ENCODE measurements around the gene NDE1.

Gene NDE1

DNA sequence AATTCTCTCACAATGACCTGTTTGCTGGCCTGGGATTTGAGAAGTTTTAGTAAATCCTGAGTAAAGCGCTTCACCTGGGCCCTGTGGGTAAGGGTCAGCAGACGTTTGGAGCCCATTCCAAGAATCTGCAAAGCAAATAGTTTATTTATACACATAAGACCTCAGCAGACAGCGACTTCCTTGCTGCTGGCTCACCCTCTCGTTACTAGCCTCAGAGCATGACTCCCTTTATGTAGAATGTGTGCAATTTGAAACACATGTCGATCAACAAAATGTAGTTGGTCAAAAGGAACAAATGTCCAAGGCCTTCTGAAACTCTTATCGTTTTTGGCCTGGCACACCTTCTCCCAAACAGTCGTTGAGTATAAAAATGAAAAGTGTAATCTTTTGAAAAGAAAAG, 38.4 kb upstream of the NDE1 start:
- Histone ChIP-seq H3K9me3 (ENCODE audit: control extremely low read depth in 1 of 5, control insufficient read depth in 4 of 5, insufficient read depth in 2 of 5, low read depth in 1 of 5, low read length in 4 of 5) (no peaks in the 10 kb centered on the region), H3K27me3 (replicated peaks in 2 of 5; ENCODE audit: control insufficient read depth in 4 of 5, insufficient read depth in 5 of 5, low read length in 4 of 5) (no peaks in the 10 kb centered on the region), H3K27ac (ENCODE audit: insufficient read depth in 1 of 2, low read depth in 1 of 2, low read length in 2 of 2, poor library complexity in 1 of 2, severe bottlenecking in 2 of 2) (no peak overlapping the region), H3K4me3 (ENCODE audit: control insufficient read depth in 1 of 7, extremely low read depth in 1 of 7, insufficient read depth in 4 of 7, low read depth in 2 of 7, low read length in 6 of 7) (no peak overlapping the region), H3K36me3 (ENCODE audit: control insufficient read depth in 4 of 4, insufficient read depth in 4 of 4, low read length in 3 of 4) (peaks cover 31 to 91% (median 55%) of the 10 kb centered on the region in 4 experiments), H3K4me1 (ENCODE audit: control extremely low read depth in 1 of 4, control insufficient read depth in 4 of 4, insufficient read depth in 4 of 4, low read length in 3 of 4) (no peaks in the 10 kb centered on the region)
- ChIA-PET CTCF (no interaction called here), POLR2A (no interaction called here)
- WGBS (ENCODE audit: insufficient coverage): 97% methylated on average over 5 of the region's 7 CpGs
- no peak for DNase-seq

DNA sequence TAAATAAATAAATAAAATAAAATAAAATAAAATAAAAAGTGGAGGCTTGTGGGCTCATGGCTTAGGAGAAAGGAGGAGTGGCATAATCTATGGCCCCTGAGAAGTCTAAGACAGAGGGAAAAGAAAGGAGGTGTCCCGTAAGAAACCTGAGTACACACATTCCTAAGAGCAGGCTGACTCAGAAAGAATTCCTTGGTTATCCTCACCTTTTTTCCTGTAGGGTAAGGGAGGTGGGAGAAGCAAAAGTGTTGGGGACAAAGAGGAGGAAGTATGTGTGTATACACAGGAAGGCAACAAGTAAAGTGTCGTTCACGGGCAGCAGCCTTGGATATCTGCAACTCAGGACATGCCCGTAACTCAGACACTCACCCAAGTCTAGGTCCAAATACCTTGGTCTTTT, 36.4 kb upstream of the NDE1 start:
- ChIA-PET CTCF (no interaction called here), POLR2A (no interaction called here)
- DNase-seq: no peak
- no peaks in the 10 kb centered on the region for H3K27me3 ChIP-seq (replicated peaks in 2 of 5; ENCODE audit: control insufficient read depth in 4 of 5, insufficient read depth in 5 of 5, low read length in 4 of 5)
- no CpG with 5 or more reads among the region's 4 CpGs for WGBS (ENCODE audit: insufficient coverage)
- peaks cover 34 to 91% (median 62%) of the 10 kb centered on the region in 4 experiments for H3K36me3 ChIP-seq (ENCODE audit: control insufficient read depth in 4 of 4, insufficient read depth in 4 of 4, low read length in 3 of 4)
- H3K9me3 ChIP-seq (ENCODE audit: control extremely low read depth in 1 of 5, control insufficient read depth in 4 of 5, insufficient read depth in 2 of 5, low read depth in 1 of 5, low read length in 4 of 5): no peaks in the 10 kb centered on the region
- no peak overlapping the region for H3K4me3 ChIP-seq (ENCODE audit: control insufficient read depth in 1 of 7, extremely low read depth in 1 of 7, insufficient read depth in 4 of 7, low read depth in 2 of 7, low read length in 6 of 7)
- H3K27ac ChIP-seq (ENCODE audit: insufficient read depth in 1 of 2, low read depth in 1 of 2, low read length in 2 of 2, poor library complexity in 1 of 2, severe bottlenecking in 2 of 2): no peak overlapping the region
- no peaks in the 10 kb centered on the region for H3K4me1 ChIP-seq (ENCODE audit: control extremely low read depth in 1 of 4, control insufficient read depth in 4 of 4, insufficient read depth in 4 of 4, low read length in 3 of 4)

GRCh38 chr16:15616012-15616411, 34.0 kb upstream of the NDE1 start:
- peaks cover 40 to 91% (median 64%) of the 10 kb centered on the region in 4 experiments for H3K36me3 ChIP-seq (ENCODE audit: control insufficient read depth in 4 of 4, insufficient read depth in 4 of 4, low read length in 3 of 4)
- H3K4me1 ChIP-seq (ENCODE audit: control extremely low read depth in 1 of 4, control insufficient read depth in 4 of 4, insufficient read depth in 4 of 4, low read length in 3 of 4): no peaks in the 10 kb centered on the region
- no peak overlapping the region for H3K27ac ChIP-seq (ENCODE audit: insufficient read depth in 1 of 2, low read depth in 1 of 2, low read length in 2 of 2, poor library complexity in 1 of 2, severe bottlenecking in 2 of 2)

GRCh38 chr16:15616475-15617165, 33.4 kb upstream of the NDE1 start:
- Histone ChIP-seq H3K9me3 (ENCODE audit: control extremely low read depth in 1 of 5, control insufficient read depth in 4 of 5, insufficient read depth in 2 of 5, low read depth in 1 of 5, low read length in 4 of 5) (no peaks in the 10 kb centered on the region), H3K27me3 (replicated peaks in 2 of 5; ENCODE audit: control insufficient read depth in 4 of 5, insufficient read depth in 5 of 5, low read length in 4 of 5) (no peaks in the 10 kb centered on the region), H3K36me3 (ENCODE audit: control insufficient read depth in 4 of 4, insufficient read depth in 4 of 4, low read length in 3 of 4) (peaks cover 41 to 91% (median 63%) of the 10 kb centered on the region in 4 experiments), H3K4me3 (ENCODE audit: control insufficient read depth in 1 of 7, extremely low read depth in 1 of 7, insufficient read depth in 4 of 7, low read depth in 2 of 7, low read length in 6 of 7) (no peak overlapping the region), H3K4me1 (ENCODE audit: control extremely low read depth in 1 of 4, control insufficient read depth in 4 of 4, insufficient read depth in 4 of 4, low read length in 3 of 4) (no peaks in the 10 kb centered on the region), H3K27ac (ENCODE audit: insufficient read depth in 1 of 2, low read depth in 1 of 2, low read length in 2 of 2, poor library complexity in 1 of 2, severe bottlenecking in 2 of 2) (no peak overlapping the region)
- no peak for DNase-seq
- ChIA-PET CTCF (no interaction called here), POLR2A (no interaction called here)
- 90% methylated on average over 10 of the region's 11 CpGs for WGBS (ENCODE audit: insufficient coverage)

More at GRCh38 chr16:15616012-15616411, 34.0 kb upstream of the NDE1 start:
- no peak overlapping the region for H3K4me3 ChIP-seq (ENCODE audit: control insufficient read depth in 1 of 7, extremely low read depth in 1 of 7, insufficient read depth in 4 of 7, low read depth in 2 of 7, low read length in 6 of 7)
- H3K9me3 ChIP-seq (ENCODE audit: control extremely low read depth in 1 of 5, control insufficient read depth in 4 of 5, insufficient read depth in 2 of 5, low read depth in 1 of 5, low read length in 4 of 5): no peaks in the 10 kb centered on the region
- 100% methylated on average over 4 of the region's 4 CpGs for WGBS (ENCODE audit: insufficient coverage)
- DNase-seq: no peak
- H3K27me3 ChIP-seq (replicated peaks in 2 of 5; ENCODE audit: control insufficient read depth in 4 of 5, insufficient read depth in 5 of 5, low read length in 4 of 5): no peaks in the 10 kb centered on the region
- ChIA-PET POLR2A (no interaction called here), CTCF (interaction anchor here (1.6 kb wide), 1 partner anchor 27 kb away, joined by 6 read pairs; the partner anchor contains the start of gene MARF1)

- CTCF ChIA-PET: no interaction called here
- Histone ChIP-seq H3K4me1 (ENCODE audit: control extremely low read depth in 1 of 4, control insufficient read depth in 4 of 4, insufficient read depth in 4 of 4, low read length in 3 of 4) (no peaks in the 10 kb centered on the region), H3K4me3 (ENCODE audit: control insufficient read depth in 1 of 7, extremely low read depth in 1 of 7, insufficient read depth in 4 of 7, low read depth in 2 of 7, low read length in 6 of 7) (no peak overlapping the region), H3K27me3 (replicated peaks in 2 of 5; ENCODE audit: control insufficient read depth in 4 of 5, insufficient read depth in 5 of 5, low read length in 4 of 5) (no peaks in the 10 kb centered on the region), H3K36me3 (ENCODE audit: control insufficient read depth in 4 of 4, insufficient read depth in 4 of 4, low read length in 3 of 4) (peaks cover 37 to 91% (median 60%) of the 10 kb centered on the region in 4 experiments), H3K9me3 (ENCODE audit: control extremely low read depth in 1 of 5, control insufficient read depth in 4 of 5, insufficient read depth in 2 of 5, low read depth in 1 of 5, low read length in 4 of 5) (no peaks in the 10 kb centered on the region), H3K27ac (ENCODE audit: insufficient read depth in 1 of 2, low read depth in 1 of 2, low read length in 2 of 2, poor library complexity in 1 of 2, severe bottlenecking in 2 of 2) (no peak overlapping the region)
- POLR2A ChIA-PET: no interaction called here
- no peak for DNase-seq
- WGBS (ENCODE audit: insufficient coverage): 98% methylated on average over 4 of the region's 4 CpGs
Observed at GRCh38 chr16:15617901-15618300, 32.1 kb upstream of the NDE1 start.

DNA sequence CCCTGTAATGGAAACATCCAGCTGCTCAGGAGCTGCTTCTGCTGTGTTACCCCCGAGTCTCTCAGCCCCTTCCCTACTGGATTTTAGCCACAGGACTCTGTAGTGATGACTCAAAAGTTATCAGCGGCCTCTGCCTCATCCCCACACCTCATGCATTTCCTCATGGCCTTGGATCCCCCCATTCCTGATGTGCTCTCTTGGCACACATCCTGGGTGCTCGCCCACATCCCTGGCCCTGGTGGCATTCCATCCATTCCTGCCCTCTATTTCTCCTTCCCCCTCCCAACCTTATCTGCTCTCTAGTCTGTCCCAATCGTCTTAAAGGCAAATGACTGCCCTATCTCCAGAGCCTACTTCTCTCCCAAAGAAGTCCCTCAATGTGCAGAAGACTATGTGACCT, 31.7 kb upstream of the NDE1 start:
- H3K36me3 ChIP-seq (ENCODE audit: control insufficient read depth in 4 of 4, insufficient read depth in 4 of 4, low read length in 3 of 4): peaks cover 37 to 91% (median 59%) of the 10 kb centered on the region in 4 experiments
- ChIA-PET POLR2A (no interaction called here), CTCF (interaction anchor here (0.8 kb wide), 1 partner anchor 10 kb away, joined by 3 read pairs; no protein-coding TSS in a partner anchor)
- no peaks in the 10 kb centered on the region for H3K9me3 ChIP-seq (ENCODE audit: control extremely low read depth in 1 of 5, control insufficient read depth in 4 of 5, insufficient read depth in 2 of 5, low read depth in 1 of 5, low read length in 4 of 5)
- no peak overlapping the region for H3K4me3 ChIP-seq (ENCODE audit: control insufficient read depth in 1 of 7, extremely low read depth in 1 of 7, insufficient read depth in 4 of 7, low read depth in 2 of 7, low read length in 6 of 7)
- H3K27me3 ChIP-seq (replicated peaks in 2 of 5; ENCODE audit: control insufficient read depth in 4 of 5, insufficient read depth in 5 of 5, low read length in 4 of 5): no peaks in the 10 kb centered on the region
- no peak for DNase-seq
- no peak overlapping the region for H3K27ac ChIP-seq (ENCODE audit: insufficient read depth in 1 of 2, low read depth in 1 of 2, low read length in 2 of 2, poor library complexity in 1 of 2, severe bottlenecking in 2 of 2)
- H3K4me1 ChIP-seq (ENCODE audit: control extremely low read depth in 1 of 4, control insufficient read depth in 4 of 4, insufficient read depth in 4 of 4, low read length in 3 of 4): no peaks in the 10 kb centered on the region
- WGBS (ENCODE audit: insufficient coverage): 97% methylated on average over 4 of the region's 4 CpGs

DNA sequence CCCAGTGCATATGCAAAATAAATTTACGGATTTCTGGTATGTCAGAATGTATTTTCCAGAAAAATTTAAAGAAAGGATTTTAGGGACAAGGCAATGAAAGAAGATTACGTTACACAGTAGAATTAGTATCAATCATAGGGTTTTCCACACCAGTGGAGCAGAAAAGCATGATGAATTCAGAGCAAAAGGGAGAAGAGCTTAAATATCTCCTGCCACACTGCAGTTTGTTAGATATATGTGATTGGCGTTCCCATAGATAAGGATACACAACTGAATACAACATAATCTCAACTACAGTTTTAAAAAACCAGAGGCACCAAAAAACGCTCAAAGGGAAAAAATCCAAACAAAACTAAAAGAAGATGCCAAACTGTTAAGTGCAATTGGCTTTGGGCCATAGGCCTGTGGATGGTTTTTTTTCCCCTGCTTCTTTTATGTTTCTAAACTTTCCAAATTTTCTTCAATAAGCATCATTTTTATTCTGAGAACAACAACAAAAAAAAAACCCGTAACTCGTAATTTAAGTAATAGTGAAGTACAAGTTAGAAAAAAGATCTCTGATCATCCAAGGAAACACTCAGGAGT, 29.3 kb upstream of the NDE1 start:
- ChIA-PET POLR2A (no interaction called here), CTCF (interaction anchor here (1.0 to 1.2 kb wide), 3 partner anchors 8 to 14 kb away, joined by 3 to 4 read pairs (median 3); no protein-coding TSS in a partner anchor)
- DNase-seq: no peak
- Histone ChIP-seq H3K27me3 (replicated peaks in 2 of 5; ENCODE audit: control insufficient read depth in 4 of 5, insufficient read depth in 5 of 5, low read length in 4 of 5) (no peaks in the 10 kb centered on the region), H3K27ac (ENCODE audit: insufficient read depth in 1 of 2, low read depth in 1 of 2, low read length in 2 of 2, poor library complexity in 1 of 2, severe bottlenecking in 2 of 2) (peak overlapping the region in 1 of 2 experiments; percentile 16), H3K36me3 (ENCODE audit: control insufficient read depth in 4 of 4, insufficient read depth in 4 of 4, low read length in 3 of 4) (peaks cover 45 to 97% (median 69%) of the 10 kb centered on the region in 4 experiments), H3K9me3 (ENCODE audit: control extremely low read depth in 1 of 5, control insufficient read depth in 4 of 5, insufficient read depth in 2 of 5, low read depth in 1 of 5, low read length in 4 of 5) (no peaks in the 10 kb centered on the region), H3K4me3 (ENCODE audit: control insufficient read depth in 1 of 7, extremely low read depth in 1 of 7, insufficient read depth in 4 of 7, low read depth in 2 of 7, low read length in 6 of 7) (no peak overlapping the region), H3K4me1 (ENCODE audit: control extremely low read depth in 1 of 4, control insufficient read depth in 4 of 4, insufficient read depth in 4 of 4, low read length in 3 of 4) (no peaks in the 10 kb centered on the region)
- no CpG with 5 or more reads among the region's 6 CpGs for WGBS (ENCODE audit: insufficient coverage)

Measured in common myeloid progenitor, CD34-positive (primary cell).